ENCODE data around the gene UBE2N.

DNA sequence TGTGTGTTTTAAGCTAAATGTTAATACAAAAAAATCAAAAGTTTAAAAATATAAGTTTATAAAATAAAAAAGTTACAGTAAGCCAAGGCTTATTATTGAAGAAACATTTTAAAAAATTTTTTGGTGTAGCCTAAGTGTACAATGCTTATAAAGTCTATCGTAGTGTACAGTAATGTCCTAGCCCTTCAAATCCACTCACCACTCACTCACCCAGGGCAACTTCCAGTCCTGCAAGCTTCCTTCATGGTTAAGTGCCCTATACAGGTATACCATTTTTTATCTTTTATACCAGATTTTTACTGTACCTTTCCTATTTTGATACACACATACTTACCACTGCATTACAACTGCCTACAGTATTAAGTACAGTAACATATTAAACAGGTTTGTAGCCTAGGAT is 11.9 kb downstream of the UBE2N start:
- TF ChIP-seq POLR2AphosphoS5 (IDR thresholded peaks at IDR 0.05; ENCODE audit: low read depth, low read length) (no peak), TAF1 (IDR thresholded peaks at IDR 0.05; ENCODE audit: borderline replicate concordance, insufficient read depth, low read length) (no peak), SIN3A (IDR thresholded peaks at IDR 0.05; ENCODE audit: borderline replicate concordance, insufficient read depth, low read length) (no peak)
